ENCODE results near the gene NFKBIB.

The NFKBIB gene

DNA sequence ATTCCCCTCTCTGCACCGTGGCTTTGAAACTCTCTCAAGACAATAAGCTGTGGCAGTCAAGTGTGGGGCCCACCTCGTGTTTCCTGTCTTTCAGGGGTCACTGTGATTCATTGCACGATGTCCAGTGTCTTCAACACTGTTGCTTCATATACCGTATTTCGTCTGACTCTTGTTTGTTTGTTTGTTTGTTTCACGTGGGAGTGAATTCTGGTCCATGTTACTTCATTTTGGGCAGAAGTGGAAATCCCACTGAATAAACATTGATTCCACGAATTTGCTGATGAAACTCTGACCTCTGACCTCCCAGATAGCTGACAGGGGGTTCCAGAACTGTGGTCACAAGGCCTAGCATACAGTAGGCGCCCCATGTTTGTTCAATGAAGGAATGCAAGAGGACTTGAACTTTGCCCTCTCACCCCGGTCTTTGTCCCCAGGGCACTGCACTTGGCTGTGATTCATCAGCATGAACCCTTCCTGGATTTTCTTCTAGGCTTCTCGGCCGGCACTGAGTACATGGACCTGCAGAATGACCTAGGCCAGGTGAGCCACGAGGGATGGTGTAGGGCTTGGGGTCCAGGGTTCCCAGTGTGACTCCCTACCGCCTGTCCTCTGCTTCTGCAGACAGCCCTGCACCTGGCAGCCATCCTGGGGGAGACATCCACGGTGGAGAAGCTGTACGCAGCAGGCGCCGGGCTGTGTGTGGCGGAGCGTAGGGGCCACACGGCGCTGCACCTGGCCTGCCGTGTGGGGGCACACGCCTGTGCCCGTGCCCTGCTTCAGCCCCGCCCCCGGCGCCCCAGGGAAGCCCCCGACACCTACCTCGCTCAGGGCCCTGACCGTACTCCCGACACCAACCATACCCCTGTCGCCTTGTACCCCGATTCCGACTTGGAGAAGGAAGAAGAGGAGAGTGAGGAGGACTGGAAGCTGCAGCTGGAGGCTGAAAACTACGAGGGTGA lies 5.1 kb downstream of the NFKBIB start:
- DNase-seq, result no peak

DNA sequence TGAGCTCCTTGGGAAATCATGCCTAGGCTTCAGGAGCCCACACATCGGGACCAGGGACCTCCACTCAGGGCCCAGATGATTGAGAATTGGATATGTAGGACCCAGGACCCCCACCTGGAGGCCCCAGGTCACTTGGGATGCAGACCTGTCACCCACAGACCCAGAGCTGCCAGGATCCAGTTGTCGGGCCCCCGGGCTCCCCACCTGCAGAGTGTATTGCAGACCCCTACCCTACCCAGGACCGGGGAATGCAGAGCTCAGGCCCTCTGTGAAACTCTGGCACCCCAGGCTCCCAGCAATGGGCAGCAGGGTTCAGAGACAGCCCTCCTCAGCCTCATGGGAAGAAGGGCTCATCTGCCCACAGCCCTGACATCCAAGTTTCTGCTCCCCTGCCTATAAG lies 5.9 kb downstream of the NFKBIB start:
- no peak for DNase-seq

DNA sequence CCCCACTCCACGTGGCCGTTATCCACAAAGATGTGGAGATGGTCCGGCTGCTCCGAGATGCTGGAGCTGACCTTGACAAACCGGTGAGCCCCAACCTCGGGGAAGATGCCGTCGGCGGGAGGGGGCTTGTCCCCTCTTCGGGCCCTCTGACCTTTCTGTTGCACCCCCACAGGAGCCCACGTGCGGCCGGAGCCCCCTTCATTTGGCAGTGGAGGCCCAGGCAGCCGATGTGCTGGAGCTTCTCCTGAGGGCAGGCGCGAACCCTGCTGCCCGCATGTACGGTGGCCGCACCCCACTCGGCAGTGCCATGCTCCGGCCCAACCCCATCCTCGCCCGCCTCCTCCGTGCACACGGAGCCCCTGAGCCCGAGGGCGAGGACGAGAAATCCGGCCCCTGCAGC lies 7.5 kb downstream of the NFKBIB start:
- DNase-seq, result no peak

DNA sequence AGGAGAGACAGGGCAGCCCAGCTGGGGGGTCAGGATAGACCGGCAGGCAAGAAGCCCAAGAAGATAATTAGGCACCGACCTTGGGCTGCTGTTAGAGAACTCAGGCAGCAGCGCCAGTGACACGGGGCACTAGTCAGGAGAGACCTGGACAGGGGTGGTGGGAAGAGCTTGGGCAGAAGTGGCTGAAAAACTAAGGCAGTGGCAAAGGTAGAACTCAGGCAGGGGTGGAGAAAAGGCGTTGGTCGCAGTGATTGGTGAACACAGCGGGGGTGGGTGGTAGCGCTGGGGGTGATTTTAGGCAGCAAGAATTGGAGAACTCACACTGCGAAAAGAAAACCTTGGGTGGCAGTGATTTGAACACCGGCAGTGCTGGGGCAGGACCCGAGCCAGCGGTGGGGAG lies 7.9 kb downstream of the NFKBIB start:
- no peak for DNase-seq

DNA sequence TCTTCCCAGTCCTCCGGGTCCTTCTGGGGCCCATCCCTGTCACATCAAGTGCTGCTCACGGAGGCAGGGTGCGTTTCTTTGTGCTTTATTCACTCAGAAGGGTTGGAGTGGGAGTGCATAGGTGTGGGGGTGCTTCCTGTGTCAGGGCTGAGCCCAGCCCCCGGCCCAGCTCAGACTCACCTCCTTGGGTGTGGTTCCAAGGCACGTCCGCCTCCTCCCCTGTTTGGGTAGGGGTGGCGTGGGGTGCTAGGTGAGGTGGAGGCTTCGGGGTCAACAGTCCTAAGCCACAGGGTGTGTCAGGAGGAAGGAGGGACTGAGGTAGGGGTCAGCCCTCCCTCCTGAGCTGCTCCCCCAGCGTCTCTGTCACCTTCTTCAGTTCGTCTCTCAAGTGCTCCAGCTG lies 9.1 kb downstream of the NFKBIB start:
- no peak for DNase-seq

DNA sequence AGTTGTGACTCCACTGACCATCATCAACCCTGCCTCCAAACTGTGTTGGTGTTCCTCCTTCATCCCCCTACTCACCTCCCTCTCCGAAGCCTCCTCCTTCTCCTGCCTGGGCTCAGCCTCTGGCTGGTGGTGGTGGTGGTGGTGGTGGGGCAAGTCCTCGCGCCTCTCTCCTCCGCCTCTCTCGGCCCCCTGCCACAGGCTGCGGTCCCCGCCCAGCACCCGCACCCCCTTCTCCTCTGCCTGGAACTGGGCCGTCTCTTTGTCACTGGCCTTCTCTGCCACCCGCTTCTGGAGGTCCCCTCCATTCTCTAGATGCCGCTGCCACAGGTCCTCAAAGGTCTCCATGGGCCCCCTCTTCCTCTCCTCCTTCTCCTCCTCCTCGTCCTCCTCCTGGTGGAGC lies 10.7 kb downstream of the NFKBIB start:
- no peak for DNase-seq

DNA sequence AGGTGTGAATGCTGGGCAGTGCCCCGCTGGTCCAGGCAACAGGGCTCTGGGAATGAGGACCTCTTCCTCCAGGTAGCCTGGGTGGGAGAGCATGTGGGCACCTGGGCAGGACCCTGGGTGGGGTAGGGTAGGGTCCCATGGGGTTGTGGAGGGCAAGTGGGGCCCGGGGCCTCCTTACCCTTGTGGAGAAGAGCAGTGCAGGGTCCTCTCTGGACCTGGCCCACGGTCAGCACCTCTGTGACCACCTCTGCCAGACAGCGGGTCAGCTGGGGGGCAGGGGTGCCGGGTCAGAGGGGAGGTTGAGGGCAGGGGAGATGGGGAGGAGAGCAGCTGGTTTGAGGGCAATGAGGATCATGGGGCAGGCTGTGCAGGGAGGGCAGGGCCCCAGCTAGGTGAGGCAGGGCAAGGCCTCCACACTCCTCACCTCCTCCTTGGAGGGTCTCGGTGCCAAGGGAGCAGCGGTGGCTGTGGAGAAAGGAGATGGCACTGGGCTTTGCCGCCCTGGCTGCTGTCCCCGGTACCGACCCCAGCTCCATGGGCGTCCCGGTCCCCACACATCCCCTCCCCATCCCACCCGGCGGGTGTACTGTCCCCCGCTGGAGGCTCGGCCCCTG lies 11.7 kb downstream of the NFKBIB start:
- DNase-seq, result no peak

DNA sequence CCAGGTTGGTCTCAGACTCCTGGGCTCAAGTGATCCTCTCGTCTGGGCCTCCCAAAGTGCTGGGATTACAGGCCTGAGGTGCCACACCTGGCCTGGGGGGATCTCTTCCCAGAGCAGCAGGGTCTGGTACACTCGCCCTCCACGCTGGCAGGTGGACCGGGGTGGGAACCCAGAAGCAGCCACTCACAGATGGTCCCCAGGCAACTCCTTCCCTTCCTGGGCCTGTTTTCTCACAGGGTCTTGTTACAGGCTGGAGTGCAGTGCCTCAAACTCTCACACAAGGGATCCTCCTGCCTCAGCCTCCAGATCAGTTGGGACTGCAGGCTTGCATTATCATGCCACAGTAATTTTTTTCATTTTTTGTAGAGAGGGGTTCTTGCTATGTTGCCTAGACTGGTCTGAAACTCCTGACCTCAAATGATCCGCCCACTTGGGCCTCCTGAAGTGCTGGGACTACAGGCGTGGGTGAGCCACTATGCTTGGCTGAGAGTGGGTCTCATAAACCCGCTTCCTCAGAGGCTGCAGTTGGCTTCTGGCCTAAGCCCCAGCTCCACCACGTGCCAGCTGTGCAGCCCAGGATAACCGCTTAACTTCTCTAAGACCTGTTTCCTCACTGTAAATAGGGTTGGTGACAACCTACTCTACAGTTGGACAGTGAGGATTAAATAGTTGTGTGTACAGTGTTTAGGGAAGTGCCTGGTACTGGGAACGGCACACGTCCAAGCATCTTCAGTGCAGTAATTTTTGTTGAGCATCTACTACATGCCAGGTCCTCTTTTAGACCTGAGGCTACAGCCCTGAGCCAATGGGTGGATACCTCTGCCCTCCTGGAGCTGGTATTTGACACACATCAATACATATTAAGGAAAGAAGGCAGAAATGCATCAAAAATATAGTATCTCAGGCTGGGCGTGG lies 13.1 kb downstream of the NFKBIB start:
- no peak for DNase-seq

DNA sequence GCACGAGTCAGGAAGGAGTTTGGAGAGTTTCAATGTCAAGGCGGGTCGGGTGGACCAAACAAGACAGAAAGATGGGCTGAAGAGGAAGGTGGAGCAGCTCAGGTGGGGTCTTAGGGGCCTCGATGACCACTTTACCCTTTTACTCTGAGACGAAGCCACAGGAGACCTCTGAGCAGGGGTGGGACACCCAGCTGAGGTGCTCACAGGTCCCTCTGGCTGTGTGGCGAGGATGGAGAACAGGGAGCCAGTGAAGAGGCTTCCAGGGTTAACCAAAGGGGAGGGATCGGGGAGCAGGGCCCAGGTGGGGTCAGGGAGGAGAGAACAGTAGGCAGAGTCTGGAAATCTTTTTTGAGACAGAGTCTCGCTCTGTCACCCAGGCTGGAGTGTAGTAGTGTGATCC lies 14.2 kb downstream of the NFKBIB start:
- DNase-seq, result no peak

DNA sequence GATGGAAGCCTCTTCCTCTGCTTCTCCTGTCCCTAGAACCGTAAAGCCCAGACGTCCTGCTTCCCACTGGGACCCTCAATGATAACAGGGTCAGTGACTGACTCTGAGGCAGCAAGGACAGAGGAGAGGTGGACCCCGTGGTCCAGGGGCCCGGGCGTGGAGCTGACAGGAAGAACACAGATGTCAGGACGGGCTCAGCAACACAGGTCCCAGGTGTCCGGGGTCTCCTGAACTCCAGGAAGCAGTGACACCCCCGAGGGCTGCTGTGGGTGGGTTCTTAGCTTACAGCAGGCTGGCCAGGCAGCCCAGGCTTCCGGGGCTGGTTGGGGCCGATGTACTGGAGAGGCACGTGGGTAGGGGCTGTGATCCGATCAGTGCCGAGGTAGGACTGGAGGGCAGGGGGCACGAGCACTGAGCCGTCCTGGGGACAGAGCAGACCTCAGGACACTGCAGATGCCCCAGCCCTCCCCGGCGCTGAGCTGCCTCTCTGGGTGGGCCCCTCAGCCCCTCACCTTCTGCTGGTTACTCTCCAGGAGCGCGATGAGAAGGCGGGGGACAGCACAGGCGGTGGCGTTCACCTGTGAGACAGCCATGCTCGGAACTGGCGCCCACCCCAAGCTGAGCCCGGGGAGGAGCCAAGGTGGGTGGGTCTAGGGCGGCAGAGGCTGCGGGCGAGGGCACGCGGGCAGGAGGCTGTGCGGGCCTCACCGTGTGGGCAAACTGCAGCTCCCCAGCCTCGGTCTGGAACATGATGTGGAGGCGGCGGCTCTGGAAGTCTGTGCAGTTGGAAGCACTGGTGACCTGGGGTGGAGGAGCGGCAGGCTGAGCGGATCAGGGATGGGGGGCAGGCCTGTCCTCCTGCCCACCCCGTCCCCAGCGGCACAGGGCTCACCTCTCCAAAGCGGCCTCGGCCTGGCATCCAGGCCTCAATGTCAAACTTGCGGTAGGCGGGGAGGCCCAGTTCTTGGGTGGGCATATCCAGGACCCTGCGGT lies 15.9 kb downstream of the NFKBIB start:
- DNase-seq, result no peak

DNA sequence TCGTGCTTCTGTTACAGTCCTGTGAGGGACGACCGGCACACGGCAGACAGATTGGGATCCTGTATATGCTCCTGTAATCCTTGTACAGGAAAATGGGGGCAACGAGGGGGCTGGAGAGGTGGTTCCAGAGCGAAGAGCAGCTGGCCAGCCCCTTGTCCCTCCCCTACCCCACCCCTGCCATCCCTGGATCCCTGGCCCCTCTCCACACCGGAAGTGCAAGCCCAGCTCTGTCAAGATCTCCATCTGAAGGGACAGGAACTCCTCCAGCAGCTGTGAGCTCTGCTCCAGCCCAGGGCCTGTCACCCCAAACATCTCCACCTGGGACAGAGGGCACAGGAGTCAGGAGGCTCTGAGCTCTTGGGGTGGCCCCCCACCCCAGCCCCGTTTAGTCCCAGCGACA lies 17.7 kb downstream of the NFKBIB start:
- DNase-seq, result no peak

DNA sequence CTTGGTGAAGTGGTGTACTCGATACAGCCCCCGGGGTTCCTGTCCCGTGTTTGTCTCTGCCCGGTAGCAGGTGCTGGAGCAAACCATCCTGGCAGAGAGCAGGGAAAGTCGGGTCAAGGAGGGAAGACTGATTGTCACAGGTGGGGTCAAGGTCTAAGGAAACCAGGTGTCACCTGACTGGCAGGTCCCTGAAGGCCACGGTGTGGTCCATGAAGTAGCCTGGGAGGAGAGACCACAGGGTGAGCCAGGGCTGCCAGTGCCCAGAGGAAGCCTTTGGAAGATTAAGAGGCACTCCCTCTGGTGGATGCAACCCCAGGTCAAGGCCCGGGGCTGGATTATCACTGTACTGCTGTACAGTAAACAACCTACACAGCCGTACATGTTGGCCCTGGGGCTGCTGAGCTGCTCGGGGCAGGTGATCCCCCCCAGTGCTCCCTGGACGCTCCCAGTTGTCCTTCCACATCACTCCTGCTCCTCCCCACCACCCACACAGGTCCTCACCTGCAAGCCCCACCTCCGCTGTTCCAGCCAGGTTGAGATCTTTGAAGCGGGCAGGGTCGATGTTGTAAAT lies 18.2 kb downstream of the NFKBIB start:
- DNase-seq, result no peak

DNA sequence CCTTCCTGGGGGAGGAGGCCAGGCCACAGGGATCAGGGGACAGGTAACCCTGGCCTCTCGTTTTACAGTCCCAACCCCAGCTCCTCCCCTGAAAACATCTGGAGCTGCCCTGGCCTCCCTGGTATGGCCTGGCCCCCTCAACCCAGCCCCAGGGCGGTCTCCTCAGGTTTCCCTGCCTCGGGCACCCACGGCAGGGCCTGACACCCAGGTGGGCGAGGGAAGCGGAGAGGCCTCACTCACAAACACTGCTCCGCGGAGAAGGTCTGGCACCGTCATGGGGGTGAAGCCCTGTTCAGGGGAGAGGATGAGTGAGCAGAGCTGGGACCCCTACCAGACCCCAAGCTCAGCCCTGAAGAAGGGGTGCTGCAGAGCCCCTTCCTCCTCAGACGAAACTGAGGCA lies 18.8 kb downstream of the NFKBIB start:
- no peak for DNase-seq

DNA sequence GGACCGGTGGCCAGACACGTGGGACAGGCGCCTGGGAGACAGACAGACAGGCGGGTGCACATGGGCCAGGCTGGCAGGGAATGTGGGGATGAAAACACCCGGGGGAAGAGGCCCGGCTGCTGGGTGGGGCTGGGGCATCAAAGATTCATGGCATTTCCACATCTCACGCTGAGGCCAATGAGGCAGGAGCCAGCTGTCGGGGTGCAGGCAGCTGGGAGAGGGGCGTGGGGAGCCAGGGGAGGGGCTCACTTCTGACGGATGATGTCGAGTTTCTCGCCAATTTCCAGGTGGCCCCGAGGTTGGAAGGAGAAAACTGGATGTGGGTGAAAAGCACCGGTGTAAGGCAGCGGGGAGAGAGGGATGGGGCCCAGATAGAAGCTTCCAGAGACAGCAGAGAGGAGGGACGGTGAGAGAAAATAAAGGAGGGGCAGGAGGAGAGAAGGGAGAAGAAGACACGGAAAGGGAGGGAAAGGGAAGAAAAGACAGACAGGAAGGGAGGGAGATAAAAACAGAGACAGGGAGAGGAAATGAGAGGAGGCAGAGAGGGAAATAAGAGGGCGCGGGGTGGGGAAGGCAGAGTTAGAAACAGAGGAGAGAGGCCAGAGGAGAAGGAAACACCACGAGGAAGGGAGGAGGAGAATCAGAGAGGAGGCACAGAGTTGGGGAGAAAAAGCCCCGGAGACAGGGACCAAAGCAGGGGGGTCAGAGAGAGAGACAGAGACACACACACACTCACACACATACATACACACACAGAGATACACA lies 20.2 kb downstream of the NFKBIB start:
- DNase-seq, result no peak

DNA sequence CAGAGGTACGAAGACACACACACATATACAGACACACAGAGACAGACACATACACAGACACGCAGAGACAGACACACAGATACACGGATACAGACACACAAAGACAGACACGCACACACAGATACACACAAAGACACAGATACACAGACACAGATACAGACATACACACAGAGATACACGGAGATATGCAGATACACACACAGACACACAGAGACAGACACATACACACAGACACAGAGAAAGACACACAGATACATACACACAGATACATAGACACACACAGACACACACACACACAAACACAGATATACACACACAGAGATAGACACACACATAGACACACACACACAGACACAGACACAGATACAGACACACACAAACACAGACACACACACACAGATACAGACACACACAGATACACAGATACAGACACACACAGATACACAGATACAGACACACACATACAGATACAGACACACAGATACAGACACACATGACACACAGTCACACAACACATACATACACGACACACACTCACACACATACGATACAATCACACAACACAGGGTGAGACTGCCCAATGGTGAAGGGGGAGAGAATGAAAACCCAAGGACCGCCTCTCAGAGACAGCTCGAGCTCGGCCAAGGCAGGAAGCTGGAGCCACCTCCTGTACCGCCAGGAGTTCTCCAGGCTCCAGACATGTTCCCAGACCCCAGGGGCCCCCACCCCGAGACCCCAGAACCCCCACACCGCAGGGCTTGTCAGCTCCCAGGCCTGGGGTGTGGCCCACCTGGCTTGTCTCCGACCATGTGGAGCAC lies 21.0 kb downstream of the NFKBIB start:
- no peak for DNase-seq

DNA sequence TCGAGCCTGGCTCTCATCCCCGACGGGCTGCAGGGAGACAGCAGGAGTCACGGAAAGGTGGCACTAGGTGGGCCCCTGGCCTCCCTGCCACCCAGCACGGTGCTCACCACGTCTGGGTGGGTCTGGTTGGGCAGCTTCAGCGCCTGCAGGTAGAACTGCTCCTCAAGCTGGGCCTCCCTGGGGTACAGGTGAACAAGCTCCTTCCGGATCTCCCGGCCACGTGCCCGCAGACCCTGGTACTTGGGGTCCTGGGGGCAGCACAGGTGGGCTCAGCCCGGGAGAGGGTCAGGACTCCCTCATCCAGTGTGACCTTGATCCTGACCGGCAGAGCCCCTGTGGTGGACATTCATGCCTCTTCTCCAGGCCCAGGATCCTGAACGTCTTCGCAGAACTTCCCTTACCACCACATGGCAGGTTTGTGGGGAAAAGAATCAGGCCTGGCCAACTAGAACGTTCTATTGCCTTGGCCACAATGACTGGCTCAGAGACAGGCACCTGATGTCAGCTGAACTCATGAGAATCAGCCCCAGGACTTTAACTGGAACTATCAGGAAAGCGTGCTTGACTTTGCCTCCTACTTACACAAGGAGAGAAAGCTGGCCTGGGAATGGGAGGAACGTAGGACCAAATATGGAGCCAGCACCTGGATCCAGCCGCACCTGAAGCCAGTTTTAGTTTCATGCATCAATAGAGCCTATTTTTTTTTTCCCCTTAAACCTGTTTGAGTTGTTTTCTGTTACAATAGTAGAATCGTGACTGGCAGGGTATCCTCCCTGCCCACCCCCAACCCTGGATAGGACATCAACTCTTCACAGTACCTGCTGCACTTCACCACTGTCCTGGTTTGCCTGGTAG lies 21.9 kb downstream of the NFKBIB start:
- DNase-seq, result no peak

DNA sequence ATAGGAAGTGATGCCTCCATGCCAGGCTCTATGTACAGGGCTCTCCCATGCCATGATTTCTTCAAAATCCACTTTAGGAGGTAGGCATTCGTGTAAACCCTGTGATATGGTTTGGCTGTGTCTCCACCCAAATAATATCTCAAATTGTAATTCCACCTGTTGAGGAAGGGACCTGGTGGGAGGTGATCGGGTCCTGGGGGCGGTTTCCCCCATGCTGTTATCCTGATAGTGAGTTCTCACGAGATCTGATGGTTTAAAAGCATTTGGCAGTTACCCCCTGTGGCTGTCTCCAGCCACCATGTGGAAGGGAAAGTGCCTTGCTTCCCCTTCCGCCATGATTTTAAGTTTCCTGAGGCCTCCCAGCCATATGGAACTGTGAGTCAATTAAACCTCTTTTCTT lies 22.7 kb downstream of the NFKBIB start:
- DNase-seq, result no peak

DNA sequence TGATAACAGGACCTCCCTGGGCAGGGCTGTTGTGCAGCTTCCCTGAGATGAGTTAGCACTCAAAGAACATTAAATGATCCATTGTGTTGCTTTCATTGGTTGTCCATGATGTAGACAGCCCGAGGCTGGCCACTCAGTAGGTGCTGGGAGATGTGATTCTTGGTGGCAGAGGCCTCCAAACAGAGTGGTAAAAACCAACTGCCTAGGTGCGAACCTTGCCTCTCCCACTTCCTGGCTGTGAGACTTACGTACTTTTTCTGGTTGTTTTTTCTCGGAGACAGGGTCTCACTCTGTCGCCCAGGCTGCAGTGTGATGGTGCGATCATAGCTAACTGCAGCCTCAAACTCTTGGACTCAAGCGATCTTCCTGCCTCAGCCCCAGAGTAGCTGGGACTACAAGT lies 24.6 kb downstream of the NFKBIB start:
- DNase-seq, result no peak
